Aorta (tissue), 5 donors: ENCODE results near the gene RPS15. TPM values are rescaled to one million over a fixed set of nuclear protein-coding genes. Genes with fewer than 3 reads are reported as not detected.

ENCODE experiments used
- ATAC-seq: fragments of 200-7000 bp; cut with Tn5 transposase; one replicate; pipeline ENCODE4 v1.9.1; 2022; ENCODE audit warnings: moderate library complexity; ENCODE audit not compliant: low FRiP score
- DNase-seq, 2 donors: peaks; one replicate each; pipeline ENCODE4 v3.0.0-alpha.2; 2020
- H3K27ac ChIP-seq, 2 donors: one replicate each; pipeline ENCODE4 v1.5.1; 2013; ENCODE audit warnings: low read length in 2 of 2, mild to moderate bottlenecking in 2 of 2, moderate library complexity in 2 of 2, control low read depth in 1 of 2, inconsistent platforms in 1 of 2, low read depth in 1 of 2
- H3K27me3 ChIP-seq, 2 donors: one replicate each; pipeline ENCODE4 v1.6.1; 2013; ENCODE audit warnings: control low read depth in 1 of 2, low read length in 1 of 2, mild to moderate bottlenecking in 1 of 2, moderate library complexity in 1 of 2; ENCODE audit not compliant: insufficient read depth in 2 of 2, control insufficient read depth in 1 of 2
- H3K36me3 ChIP-seq, 2 donors: one replicate each; pipeline ENCODE4 v1.6.1; 2013; ENCODE audit warnings: control low read depth in 1 of 2, low read length in 1 of 2, mild to moderate bottlenecking in 1 of 2; ENCODE audit not compliant: insufficient read depth in 2 of 2, control insufficient read depth in 1 of 2
- H3K4me1 ChIP-seq, 2 donors: one replicate each; pipeline ENCODE4 v1.6.1; 2013; ENCODE audit warnings: low read length in 2 of 2, control low read depth in 1 of 2, mild to moderate bottlenecking in 1 of 2, moderate library complexity in 1 of 2; ENCODE audit not compliant: insufficient read depth in 2 of 2, control insufficient read depth in 1 of 2
- H3K4me3 ChIP-seq, 2 donors: one replicate each; pipeline ENCODE4 v1.5.1; 2013; ENCODE audit warnings: low read length in 2 of 2, control low read depth in 1 of 2, mild to moderate bottlenecking in 1 of 2
- H3K9me3 ChIP-seq: one replicate; pipeline ENCODE4 v1.6.1; 2013; ENCODE audit warnings: mild to moderate bottlenecking, low read length; ENCODE audit not compliant: control insufficient read depth
- WGBS, 2 donors: extraction: QIAGEN DNeasy Blood & Tissue Kit; methylation state at CpG; one replicate each; pipeline ENCODE4 v1.1.7; 2013; 5-methylcytosine and 5-hydroxymethylcytosine counted together
- intact Hi-C, 2 donors: fragments of 100-400 bp; cut with DNase I; formaldehyde crosslinking; loops; one replicate each; pipeline versions ENCODE4 v1.14.2 to v1.15.0; 2022
- long read RNA-seq, 2 donors: library from polyadenylated mRNA; unstranded; transcript quantifications; one replicate each; pipeline ENCODE4 v2.0.0, GENCODE V29; 2020 to 2021
- polyA plus RNA-seq, 2 donors: library from polyadenylated mRNA; stranded (reverse); fragments of 200-250 nt; gene quantifications; one replicate each; pipeline ENCODE4 v1.2.3, GENCODE V29; 2013
- total RNA-seq, 2 donors: library from RNA; stranded (reverse); fragmentation: NEBNext Ultra II Directional; extraction: Animal tissue kit (Norgen Biotek cat#: 25700); gene quantifications; one replicate each; pipeline ENCODE4 v1.2.1, GENCODE V29; 2021
- donor health status: healthy with polysubstance abuse.
- donor health status: Bipolar disorder and iron deficiency.
- donor health status: DM: no; HTN: no; CAD: no.
- donor health status: DM: no; HTN: no; CAD: no.
- donor health status: DM: yes; HTN: yes; CAD: no.

Gene RPS15
- total RNA-seq (100 to 1,000 TPM; 707 to 750 TPM), polyA plus RNA-seq (1,000 to 10,000 TPM; 2,784 to 2,878 TPM)
- long read RNA-seq, donor 1, transcript RPS15-201 (4 exons, 534 nt), result minor isoform, 5 of 209 reads
- long read RNA-seq, donor 1, transcript RPS15-209 (4 exons, 510 nt), result major isoform, 178 of 209 reads
- long read RNA-seq, donor 1, transcript RPS15-210 (3 exons, 873 nt), result minor isoform, 19 of 209 reads
- long read RNA-seq, donor 1, partial matches to known transcripts, result 4 of 209 reads
- long read RNA-seq, donor 1, other reads (novel, unspliced or antisense), result 0 of 209 reads
- long read RNA-seq, donor 2, transcript RPS15-209 (4 exons, 510 nt), result major isoform, 147 of 154 reads
- long read RNA-seq, donor 2, partial matches to known transcripts, result 0 of 154 reads
- long read RNA-seq, donor 2, other reads (novel, unspliced or antisense), result 1 of 154 reads

DNA sequence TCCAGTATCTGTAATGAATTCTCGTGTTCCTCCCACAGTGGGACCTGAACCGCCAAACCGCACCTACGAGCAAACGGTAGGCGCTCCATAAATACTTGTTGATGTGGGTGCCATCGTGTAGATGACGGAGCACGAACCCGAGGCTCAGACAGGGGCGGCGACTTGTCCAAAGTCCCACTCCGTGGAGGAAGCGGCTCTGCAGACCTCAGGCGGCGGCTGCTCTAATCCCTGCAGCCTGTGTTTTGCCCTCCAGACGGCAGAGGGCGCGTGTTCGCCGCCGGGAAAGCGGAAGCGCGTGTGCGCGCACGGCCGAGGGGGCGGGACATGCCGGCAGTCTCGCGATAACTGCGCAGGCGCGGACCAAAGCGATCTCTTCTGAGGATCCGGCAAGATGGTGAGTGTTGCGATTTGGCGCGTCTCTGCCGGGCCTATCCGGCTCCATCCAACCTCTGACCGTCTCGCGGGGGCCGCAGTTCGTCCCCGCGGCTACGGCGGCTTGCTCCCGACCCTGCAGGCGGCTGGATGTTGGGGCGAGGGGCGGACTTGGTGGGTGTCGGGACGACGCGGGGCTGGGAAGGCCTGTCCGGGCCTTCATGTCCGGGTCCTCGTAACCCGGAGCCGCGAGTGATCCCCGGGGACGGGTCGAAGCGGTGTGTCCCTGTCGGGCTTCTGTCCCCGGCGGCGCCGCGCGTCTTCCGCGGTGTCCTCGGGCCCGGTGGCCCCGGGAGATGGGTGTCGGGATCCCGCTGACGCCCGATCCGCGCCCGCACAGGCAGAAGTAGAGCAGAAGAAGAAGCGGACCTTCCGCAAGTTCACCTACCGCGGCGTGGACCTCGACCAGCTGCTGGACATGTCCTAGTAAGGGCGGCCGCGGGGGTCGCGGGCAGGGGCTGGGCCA, at the start of gene RPS15:
TSS of gene RPS15 (plus strand) at position 362 of the 898 bp plus-strand sequence. CDS start at position 392, 30 bp downstream.
- Histone ChIP-seq H3K27me3 (no peaks in the 10 kb centered on the region), H3K9me3 (no peaks in the 10 kb centered on the region), H3K4me3 (peak within 1 kb of the TSS; percentile 31 to 82), H3K4me1 (no peaks in the 10 kb centered on the region), H3K27ac (peak within 1 kb of the TSS in 1 of 2 donors; percentile 11), H3K36me3 (peaks cover 0 to 4% of the 10 kb centered on the region in 2 donors)
- DNase-seq (peak; percentile 97 to 99), ATAC-seq (peak; percentile 97)
- WGBS, 2 donors, result 1% methylated on average over 81 to 100 of the region's 100 CpGs
- intact Hi-C loops, result loop anchor here in 1 of 2 donors (2.0 kb wide), 1 partner anchor 53 kb away; the partner anchor contains the start of genes PCSK4 and REEP6

DNA sequence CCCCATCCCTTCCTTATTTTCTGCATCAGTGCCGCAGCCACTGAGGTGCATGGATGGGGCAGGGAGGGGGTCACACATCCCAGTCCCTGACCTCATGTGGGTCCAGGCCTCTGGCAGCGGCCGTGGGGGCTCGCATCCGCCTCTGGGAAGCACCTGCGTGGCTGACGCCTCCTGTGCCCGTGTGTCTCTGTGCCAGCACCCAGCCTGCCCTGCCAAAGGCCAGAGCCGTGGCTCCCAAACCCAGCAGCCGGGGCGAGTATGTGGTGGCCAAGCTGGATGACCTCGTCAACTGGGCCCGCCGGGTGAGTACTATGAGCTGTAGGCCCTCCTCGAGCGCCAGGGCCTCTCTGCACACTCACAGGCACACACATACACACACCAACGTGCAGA, 49.6 kb upstream of the RPS15 start:
- H3K4me1 ChIP-seq, result peaks cover 0 to 3% of the 10 kb centered on the region in 2 donors
- H3K27me3 ChIP-seq, result no peaks in the 10 kb centered on the region
- ATAC-seq (no peak), DNase-seq (peak in 1 of 2 donors; percentile 69)
- intact Hi-C loops, result no loop called here
- H3K27ac ChIP-seq, result no peak overlapping the region
- WGBS, 2 donors, result 88 to 91% methylated on average over 16 to 17 of the region's 17 CpGs
- H3K36me3 ChIP-seq, result peaks cover 3 to 4% of the 10 kb centered on the region in 2 donors
- no peaks in the 10 kb centered on the region for H3K9me3 ChIP-seq
- H3K4me3 ChIP-seq, result no peak overlapping the region

DNA sequence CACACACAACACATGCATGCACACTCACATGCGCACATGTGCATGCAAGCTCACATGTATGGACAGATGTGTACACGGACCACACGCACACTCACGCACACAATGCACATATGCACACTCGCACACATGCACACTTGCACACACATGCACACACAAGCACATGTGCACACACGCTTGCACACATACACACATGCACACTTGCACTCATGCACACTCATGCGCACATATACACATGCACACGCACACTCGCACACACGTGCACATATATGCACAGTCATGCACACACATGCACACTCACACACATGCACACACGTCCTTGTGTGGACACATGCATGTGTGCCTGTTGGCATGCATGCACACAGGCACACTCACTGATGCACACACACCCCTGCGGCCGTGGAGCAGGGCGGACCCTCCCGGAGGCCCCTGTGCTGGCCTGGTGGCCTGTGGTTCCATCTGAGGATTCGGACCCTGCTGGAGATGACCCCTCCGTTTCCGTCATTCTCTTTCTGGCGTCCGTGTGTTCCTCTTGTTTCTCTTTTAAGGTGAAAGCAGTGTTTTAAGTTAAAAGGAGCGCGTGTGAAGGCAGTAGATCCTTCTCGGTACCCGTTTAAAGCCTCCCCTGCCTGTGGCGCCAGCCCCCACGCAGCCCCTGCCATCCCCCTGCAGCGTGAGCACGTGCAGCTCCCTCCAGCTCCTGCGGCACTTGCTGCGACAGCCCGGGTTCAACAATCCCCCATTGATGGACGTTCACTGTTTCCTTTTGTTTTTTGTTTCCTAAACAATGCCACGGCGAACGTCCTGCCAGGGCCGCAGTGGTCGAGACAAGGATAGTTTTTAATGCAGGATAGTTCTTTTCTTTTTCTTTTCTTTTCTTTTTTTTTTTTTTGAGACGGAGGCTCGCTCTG, 48.9 kb upstream of the RPS15 start:
- intact Hi-C loops, result no loop called here

DNA sequence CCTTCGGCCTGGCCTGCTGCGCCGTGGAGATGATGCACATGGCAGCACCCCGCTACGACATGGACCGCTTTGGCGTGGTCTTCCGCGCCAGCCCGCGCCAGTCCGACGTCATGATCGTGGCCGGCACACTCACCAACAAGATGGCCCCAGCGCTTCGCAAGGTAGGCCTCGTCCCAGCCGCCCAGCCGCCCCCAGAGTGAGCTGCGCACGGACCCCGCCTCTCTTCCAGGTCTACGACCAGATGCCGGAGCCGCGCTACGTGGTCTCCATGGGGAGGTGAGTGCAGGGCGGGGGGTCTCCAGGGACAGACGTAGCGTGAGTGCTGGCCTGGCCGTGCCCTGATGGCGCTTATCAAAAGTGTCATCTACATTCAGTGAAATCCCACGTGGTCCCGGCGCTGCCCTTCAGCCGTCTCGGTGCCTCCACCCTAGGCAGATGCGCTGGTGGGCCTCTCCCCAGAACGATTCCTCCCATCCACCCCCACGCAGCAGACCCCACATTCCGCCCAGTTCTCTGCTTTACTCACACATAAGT, 47.2 kb upstream of the RPS15 start:
- intact Hi-C loops, result no loop called here
- WGBS, 2 donors, result 93 to 95% methylated on average over 42 of the region's 42 CpGs
- peak in 1 of 2 donors; percentile 74 for DNase-seq

More for the DNA sequence above, 48.9 kb upstream of the RPS15 start:
- DNase-seq, result no peak
- Histone ChIP-seq H3K27ac (no peak overlapping the region), H3K9me3 (no peaks in the 10 kb centered on the region), H3K36me3 (peaks cover 3 to 4% of the 10 kb centered on the region in 2 donors), H3K4me1 (peaks cover 0 to 3% of the 10 kb centered on the region in 2 donors), H3K4me3 (no peak overlapping the region), H3K27me3 (no peaks in the 10 kb centered on the region)
- ATAC-seq, result no peak
- WGBS, 2 donors, result 90 to 91% methylated on average over 39 of the region's 39 CpGs

DNA sequence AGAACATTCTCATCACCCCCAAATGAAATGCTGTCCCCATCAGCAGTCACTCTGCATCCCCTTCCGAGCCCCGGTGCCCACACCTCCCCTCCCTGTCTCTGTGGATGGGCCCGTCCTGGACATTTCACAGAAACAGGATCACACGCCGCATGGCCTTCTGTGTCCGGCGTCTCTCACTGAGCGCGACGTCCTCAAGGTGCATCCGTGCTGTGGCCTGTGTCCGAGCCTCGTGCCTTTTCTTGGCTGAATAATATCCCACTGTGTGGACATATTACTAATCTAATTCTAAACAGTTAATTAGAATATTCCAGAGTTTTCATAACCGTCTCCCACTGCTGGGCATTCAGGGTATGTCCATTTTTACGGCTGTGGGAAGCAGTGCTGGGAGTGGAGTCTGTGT, 45.8 kb upstream of the RPS15 start:
- H3K36me3 ChIP-seq, result peaks cover 3 to 4% of the 10 kb centered on the region in 2 donors
- intact Hi-C loops, result no loop called here

More for the DNA sequence above, 47.2 kb upstream of the RPS15 start:
- Histone ChIP-seq H3K9me3 (no peaks in the 10 kb centered on the region), H3K4me3 (no peak overlapping the region), H3K4me1 (no peaks in the 10 kb centered on the region), H3K36me3 (peaks cover 3 to 4% of the 10 kb centered on the region in 2 donors), H3K27me3 (no peaks in the 10 kb centered on the region), H3K27ac (no peak overlapping the region)
- ATAC-seq, result no peak

DNA sequence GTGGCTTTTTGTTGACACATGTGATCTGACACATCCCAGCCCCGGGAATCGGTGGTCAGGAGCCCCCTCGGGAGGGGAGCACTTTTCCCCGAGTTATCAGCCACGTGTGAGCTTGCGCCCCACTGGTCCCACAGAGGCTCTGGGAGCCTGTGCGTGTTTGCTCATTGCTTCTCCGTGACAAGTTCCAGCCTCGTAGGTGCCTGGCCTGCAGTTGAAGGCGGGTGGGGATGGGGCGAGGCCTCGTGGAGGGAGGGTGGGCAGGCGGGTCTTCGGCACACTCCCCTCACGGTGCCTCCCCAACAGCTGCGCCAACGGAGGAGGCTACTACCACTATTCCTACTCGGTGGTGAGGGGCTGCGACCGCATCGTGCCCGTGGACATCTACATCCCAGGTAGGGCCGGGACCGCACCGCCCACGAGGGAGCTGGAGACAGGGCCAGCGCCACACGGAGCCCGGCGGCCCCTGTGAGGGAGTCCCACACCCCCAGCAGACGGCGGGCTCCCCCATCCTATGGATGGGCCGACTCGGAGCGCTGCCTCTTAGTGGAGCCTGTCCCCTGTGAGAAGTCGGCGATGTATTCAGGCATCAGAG, 45.2 kb upstream of the RPS15 start:
- no peak for DNase-seq
- no peaks in the 10 kb centered on the region for H3K9me3 ChIP-seq
- H3K27ac ChIP-seq, result no peak overlapping the region
- no peaks in the 10 kb centered on the region for H3K4me1 ChIP-seq
- peaks cover 3 to 4% of the 10 kb centered on the region in 2 donors for H3K36me3 ChIP-seq
- H3K4me3 ChIP-seq, result no peak overlapping the region
- no peaks in the 10 kb centered on the region for H3K27me3 ChIP-seq
- ATAC-seq, result no peak
- WGBS, 2 donors, result 93% methylated on average over 36 to 37 of the region's 37 CpGs
- intact Hi-C loops, result no loop called here

More for the DNA sequence above, 45.8 kb upstream of the RPS15 start:
- ATAC-seq (no peak), DNase-seq (no peak)
- no peaks in the 10 kb centered on the region for H3K9me3 ChIP-seq
- H3K4me3 ChIP-seq, result no peak overlapping the region
- no peaks in the 10 kb centered on the region for H3K4me1 ChIP-seq
- no peak overlapping the region for H3K27ac ChIP-seq
- no peaks in the 10 kb centered on the region for H3K27me3 ChIP-seq
- 92 to 94% methylated on average over 15 of the region's 15 CpGs for WGBS, 2 donors

DNA sequence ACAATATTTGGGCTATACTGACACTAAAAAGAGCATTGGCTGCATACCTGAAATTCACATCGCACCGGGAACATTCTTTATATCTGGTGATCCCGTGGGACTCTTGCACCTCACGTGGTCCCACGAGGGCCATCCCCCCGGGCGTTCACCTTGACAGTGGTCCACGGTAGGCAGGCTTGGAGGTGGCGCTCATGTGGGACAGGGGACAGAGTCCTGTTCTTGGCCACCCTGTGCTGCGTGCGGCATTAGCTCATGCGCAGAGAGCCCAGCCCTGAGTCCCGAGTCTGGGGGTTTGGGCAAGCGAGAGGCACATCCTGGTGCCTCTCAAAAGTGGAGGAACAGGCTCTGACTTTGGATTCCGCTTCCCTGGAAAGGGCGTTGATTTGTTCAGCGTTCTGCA, 44.4 kb upstream of the RPS15 start:
- no peak for ATAC-seq
- intact Hi-C loops, result no loop called here
- no peaks in the 10 kb centered on the region for H3K27me3 ChIP-seq
- H3K4me3 ChIP-seq, result no peak overlapping the region
- H3K9me3 ChIP-seq, result no peaks in the 10 kb centered on the region
- DNase-seq, result no peak
- H3K4me1 ChIP-seq, result no peaks in the 10 kb centered on the region
- 87 to 89% methylated on average over 17 of the region's 17 CpGs for WGBS, 2 donors
- H3K27ac ChIP-seq, result no peak overlapping the region
- peaks cover 3% of the 10 kb centered on the region in 2 donors for H3K36me3 ChIP-seq
